HG03045 (cell line): ENCODE data around the gene PALM3.
"Not testable (repeated sequence)": the region's sequence is repeated elsewhere in the genome, so short reads cannot be mapped to it uniquely, and the experiment has no call there.

ENCODE experiments used
- ATAC-seq: cut with Tn5 transposase; IDR thresholded peaks from one replicate; pipeline ENCODE4 v1.9.1; 2021; ENCODE audit warnings: mild to moderate bottlenecking, moderate library complexity; ENCODE audit not compliant: unreplicated experiment

The PALM3 gene

DNA sequence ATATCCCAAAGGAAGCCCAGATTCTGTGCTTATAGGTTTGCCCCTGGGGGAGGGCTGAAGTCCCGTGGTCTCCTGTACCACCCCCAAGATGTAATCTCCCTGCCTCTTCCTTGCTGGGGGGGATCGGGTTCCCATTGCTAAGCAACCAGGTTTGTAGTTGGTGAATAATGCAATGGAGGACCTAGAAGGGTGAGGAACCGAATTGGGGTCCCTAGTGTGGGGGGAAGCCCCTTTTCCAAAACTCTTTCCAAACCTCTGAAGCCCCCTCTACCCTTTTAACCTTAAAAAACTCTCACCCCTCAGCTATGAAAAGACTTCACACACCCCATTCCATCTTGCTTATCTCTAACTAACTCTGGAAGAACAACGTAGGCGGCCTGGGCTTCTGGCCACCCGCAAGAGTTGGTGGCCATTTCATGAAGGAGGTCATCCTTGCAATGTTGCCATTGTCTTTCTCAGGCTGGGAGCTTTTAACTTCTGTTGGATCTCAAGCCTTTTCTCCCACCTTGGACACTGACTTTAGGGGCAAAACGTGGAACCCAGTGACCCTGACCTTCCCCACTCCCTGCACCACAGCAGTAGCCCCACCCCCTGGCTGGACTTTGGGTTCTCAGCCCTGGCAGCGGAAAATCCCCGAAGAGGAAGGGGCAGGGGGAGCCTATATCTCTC, 661 bp downstream of the PALM3 start:
- ATAC-seq = no peak

- ATAC-seq = no peak
These were observed 2.2 kb downstream of the PALM3 start for GRCh38 chr19:14059652-14060155.

DNA sequence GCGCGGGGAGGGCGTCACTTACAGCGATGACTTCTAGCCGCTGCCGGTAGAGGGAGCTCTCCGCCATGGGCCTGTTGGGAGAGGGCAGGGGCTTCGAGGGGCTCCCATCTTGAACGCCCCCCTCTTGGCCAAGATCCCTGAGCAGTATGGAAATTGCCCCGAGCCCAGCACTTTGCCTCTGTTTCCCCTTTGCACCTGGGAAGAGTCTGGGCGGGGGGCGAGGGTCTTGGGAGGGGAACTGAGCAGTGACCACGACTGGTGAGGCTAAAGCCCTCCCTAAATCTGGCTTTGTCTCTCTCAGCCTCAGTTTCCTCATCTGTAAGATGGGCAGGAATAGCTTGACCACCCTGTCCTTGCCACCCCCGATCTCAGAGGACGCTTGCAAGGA, 2.8 kb downstream of the PALM3 start:
- no peak for ATAC-seq

- no peak for ATAC-seq
These were observed 3.4 kb downstream of the PALM3 start for GRCh38 chr19:14058182-14059092.

DNA sequence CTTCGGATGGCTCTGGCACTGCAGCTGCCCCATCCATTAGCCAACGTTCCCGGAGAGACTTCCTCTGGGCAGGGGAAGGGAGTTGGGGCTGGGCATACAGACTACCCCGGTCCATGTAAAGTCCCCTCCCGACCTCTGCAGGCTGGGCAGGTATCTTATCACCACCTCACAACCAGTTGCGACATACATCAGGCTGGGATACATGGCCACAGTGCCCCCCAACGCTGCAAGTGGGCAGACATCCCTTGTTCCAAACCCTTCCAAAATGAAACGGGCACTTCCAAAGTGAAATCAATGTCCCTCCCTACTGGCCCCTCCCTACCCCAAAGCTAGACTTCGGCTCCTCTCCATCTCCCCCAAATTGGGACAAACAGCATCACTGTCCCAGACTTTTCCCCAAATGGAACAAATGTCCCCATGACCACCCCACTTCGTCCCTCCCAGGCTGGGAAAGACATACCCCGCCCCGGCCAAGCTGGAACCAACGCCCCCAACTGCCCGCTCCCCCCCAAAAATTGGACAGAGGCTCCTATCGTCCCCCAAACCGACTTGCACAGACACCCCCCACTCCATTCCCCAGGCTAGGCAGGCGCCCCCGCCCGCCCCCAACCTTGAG, 5.0 kb downstream of the PALM3 start:
- no peak for ATAC-seq

DNA sequence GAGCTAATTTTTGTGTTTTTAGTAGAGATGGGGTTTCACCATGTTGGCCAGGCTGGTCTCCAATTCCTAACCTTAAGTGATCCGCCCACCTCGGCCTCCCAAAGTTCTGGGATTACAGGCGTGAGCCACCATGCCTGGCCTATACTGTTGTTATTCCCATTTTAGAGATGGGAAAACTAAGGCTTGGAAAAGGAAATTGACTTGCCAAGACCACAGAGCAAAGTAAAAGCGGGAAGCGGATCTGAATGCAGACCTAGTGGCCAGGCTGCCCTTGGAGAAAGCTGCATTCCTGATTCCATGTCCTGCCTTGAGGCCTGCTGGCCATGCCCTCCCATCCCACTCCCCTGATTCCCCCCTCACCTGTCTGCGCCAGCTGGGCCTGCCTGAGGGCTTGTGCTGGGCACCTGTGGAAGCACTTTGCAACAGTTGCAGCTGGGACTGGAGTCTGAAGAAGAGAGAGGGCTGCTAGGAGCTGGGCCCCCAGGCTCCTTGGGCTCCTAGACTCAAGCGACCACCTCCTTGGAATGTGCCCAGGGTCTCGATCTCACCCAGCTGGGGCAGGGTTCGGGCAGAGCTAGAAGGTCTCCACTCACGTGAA, 5.7 kb downstream of the PALM3 start:
- ATAC-seq = no peak

DNA sequence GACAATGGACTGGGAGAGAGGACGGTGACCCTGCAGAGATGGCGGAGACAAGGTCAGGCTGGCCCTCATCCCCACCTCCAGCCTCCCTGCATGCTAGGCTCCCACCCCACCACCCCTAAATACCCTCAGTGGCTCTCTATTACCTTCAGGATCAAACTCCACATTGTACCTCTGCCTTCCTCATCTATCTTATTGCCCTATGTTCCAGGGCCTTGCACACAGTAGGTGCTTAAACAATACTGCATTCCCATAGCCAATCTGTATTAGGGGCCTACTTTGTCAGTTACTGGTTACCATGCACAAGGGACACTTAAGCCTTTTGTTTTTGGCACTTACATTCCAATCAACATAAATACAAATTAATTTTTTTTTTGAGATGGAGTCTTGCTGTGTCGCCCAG, 6.5 kb downstream of the PALM3 start:
- no peak for ATAC-seq

DNA sequence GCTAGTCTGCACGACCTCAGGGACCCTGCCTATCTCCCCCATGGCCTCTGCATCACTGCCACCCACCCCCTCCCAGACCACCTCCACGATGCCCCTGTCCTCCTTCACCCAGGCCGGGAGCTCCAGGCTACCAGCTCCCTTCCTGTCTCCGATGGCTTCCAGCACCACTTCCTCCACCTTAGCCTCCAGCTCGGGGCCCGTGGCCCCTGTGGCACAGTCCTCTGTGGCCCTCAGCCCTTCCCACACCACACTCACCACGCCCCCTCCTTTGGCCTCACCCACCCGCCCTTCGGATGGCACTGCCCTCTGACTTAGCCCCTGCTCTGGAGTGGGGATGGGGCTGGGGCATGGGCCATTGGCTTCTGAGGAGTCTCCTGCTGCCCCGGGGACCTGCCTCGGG, 7.2 kb downstream of the PALM3 start:
- no peak for ATAC-seq

GRCh38 chr19:14054099-14054498, 7.8 kb downstream of the PALM3 start:
- no peak for ATAC-seq

DNA sequence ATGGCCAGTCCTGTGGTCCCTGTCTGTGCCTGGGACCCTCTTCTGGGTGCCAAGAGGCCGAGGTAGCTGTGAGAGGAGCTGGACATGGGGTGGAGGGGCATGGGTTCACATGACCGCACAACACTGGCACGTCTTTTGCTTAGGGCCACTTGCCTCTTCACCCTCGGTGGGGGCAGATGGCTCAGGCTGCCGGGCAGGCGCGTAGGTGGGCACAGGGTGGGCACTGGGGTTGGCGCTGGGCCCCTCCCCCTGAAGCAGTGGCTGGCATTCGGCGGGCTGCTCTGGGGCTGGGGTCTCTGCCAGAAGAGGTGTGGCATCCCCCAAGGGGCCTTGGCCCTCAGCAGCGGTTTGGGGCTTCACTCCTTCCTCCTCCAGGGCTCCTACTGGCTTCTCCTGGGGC, 8.4 kb downstream of the PALM3 start:
- no peak for ATAC-seq

DNA sequence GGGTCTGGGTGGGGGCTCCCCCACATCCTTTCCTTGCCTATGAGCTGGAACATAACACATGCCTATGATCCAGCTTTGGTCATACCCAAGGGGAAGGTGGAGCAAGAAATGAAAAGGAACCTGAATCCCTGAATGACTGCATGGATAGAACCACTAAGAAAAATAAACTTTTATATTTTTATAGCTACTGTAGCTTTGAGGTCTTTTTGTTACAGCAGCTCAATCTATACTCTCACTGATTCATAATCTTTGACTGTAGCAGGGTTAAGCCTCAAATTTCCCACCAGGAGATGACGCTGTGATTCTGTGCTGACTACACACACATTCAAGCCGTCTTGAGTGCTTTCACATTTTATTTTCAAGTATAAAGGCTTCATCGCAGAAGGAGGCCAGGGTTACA, 8.8 kb downstream of the PALM3 start:
- ATAC-seq = no peak

- ATAC-seq = no peak
These were observed 9.4 kb downstream of the PALM3 start for GRCh38 chr19:14052470-14052869.

GRCh38 chr19:14051980-14052379, 9.9 kb downstream of the PALM3 start:
- ATAC-seq = no peak

DNA sequence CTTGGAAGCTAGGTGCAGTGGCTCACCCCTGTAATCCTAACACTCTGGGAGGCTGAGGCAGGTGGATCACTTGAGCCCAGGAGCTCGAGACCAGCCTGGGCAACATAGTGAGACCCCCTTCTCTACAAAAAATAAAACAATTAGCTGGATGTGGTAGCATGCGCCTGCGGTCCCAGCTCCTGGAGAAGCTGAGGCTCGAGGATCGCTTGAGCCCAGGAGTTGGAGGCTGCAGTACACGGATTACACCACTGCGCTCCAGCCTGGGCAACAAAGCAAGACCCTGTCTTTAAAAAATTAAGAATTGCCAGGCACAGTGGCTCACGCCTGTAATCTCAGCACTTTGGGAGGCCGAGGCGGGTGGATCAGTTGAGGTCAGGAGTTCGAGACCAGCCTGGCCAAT, 10.9 kb downstream of the PALM3 start:
- not testable (repeated sequence) for ATAC-seq

GRCh38 chr19:14050512-14050911, 11.4 kb downstream of the PALM3 start:
- no peak for ATAC-seq

- ATAC-seq = no peak
These were observed 13.3 kb downstream of the PALM3 start for GRCh38 chr19:14048443-14049153.

DNA sequence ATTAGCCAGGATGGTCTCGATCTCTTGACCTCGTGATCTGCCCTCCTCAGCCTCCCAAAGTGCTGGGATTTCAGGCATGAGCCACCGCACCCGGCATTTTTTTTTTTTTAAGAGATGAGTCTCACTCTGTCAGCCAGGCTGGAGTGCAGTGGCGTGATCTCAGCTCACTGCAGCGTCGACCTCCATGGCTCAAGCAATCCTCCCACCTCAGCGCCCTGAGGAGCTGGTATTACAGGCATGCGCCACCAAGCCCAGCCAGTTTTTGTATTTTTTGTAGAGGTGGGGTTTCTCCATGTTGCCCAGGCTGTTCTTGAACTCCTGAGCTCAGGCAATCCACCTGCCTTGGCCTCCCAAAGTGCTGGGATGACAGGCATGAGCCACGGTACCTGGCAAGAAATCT, 14.0 kb downstream of the PALM3 start:
- not testable (repeated sequence) for ATAC-seq

- ATAC-seq = not testable (repeated sequence)
These were observed 18.9 kb downstream of the PALM3 start for GRCh38 chr19:14042659-14043608.

- ATAC-seq = no peak
These were observed 22.7 kb downstream of the PALM3 start for GRCh38 chr19:14039181-14039580.

DNA sequence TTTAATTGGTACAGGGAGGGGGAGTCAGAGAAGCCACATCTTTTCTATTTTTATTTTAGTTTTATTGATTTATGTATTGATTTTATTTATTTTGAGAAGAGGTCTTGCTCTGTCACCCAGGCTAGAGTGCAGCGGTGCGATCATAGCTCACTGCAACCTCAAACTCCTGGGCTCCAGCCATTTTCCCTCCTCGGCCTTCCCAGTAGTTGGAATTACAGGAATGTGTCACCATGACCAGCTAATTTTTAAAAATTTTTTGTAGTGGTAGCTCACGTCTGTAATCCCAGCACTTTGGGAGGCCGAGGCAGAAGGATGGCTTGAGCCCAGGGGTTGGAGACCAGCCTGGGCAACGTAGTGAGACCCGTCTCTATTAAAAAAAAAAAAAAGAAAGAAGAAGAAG, 26.2 kb downstream of the PALM3 start:
- no peak for ATAC-seq
